K562 (cell line): ENCODE measurements around the gene EWSR1.

Source experiments
- CTCF ChIP-seq, 3 experiments: IDR thresholded peaks in 2 of 3; conservative IDR thresholded peaks in 1 of 3; 2 replicates each; pipeline ENCODE4 v1.5.1; 2011 to 2012; ENCODE audit warnings: low read length in 3 of 3, mild to moderate bottlenecking in 3 of 3, control low read depth in 2 of 3, improper control_type of control experiment in 1 of 3, inconsistent platforms in 1 of 3, low read depth in 1 of 3, mixed read lengths in 1 of 3, moderate library complexity in 1 of 3; ENCODE audit not compliant: insufficient read depth in 2 of 3
- E2F4 ChIP-seq: sonication (generic); formaldehyde crosslinking; IDR thresholded peaks from 2 replicates; pipeline ENCODE4 v1.8.0; 2022; ENCODE audit warnings: mild to moderate bottlenecking, low read depth, missing genetic modification reagents
- TBL1XR1 ChIP-seq, 2 experiments: IDR thresholded peaks; 2 replicates each; pipeline ENCODE4 v1.6.1; 2012; ENCODE audit warnings: improper control_type of control experiment in 2 of 2, low read length in 2 of 2, mild to moderate bottlenecking in 1 of 2

- no peak for TF ChIP-seq TBL1XR1 (IDR thresholded peaks at IDR 0.05; ENCODE audit: low read length in 2 of 2)
- TF ChIP-seq E2F4 (CRISPR knock-in tag): no peak
- TF ChIP-seq CTCF (IDR thresholded peaks at IDR 0.05 in 2 of 3, conservative IDR thresholded peaks at IDR 0.05 in 1 of 3; ENCODE audit: insufficient read depth in 2 of 3, low read depth in 1 of 3, low read length in 3 of 3): no peak
Observed at GRCh38 chr22:29218758-29219408, 49.2 kb upstream of the EWSR1 start.
